Epithelial cell of prostate (primary cell): ENCODE measurements around the gene LCE3E.
A peak's percentile ranks its signal among the peaks of the same experiment; 100 is the strongest.

Experiments used
- DNase-seq: peaks from one replicate; pipeline ENCODE4 v3.0.0-alpha.2; 2011; ENCODE audit warnings: low read depth, low spot score
- H3K27ac ChIP-seq: fragments of 450-650 bp; 2 replicates; pipeline ENCODE4 v1.5.1; 2017; ENCODE audit warnings: mild to moderate bottlenecking

The LCE3E gene

GRCh38 chr1:152517237-152517811 lies 49.3 kb downstream of the LCE3E start:
- peak overlapping the region; percentile 86 for H3K27ac ChIP-seq
- DNase-seq, result no peak

DNA sequence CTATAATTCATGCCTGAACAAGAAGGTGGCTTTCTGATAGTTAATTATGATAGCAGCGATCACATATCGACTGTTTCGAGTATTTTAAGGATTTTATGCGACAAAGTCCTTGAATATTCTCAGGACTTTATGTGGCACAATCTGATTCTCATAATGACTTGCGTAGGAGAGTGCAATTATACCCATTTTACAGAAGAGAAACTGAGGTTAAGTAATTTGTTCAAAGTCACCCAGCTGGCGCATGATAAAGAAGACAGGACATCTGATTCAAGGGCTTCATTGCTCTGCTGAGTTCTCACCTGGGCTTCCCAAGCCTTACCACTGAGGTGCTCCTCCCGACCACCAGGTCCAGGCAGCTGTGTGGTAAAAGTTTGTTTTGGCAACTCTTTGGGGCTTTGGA lies 50.5 kb downstream of the LCE3E start:
- no peak for DNase-seq

More for the DNA sequence above, 50.5 kb downstream of the LCE3E start:
- H3K27ac ChIP-seq, result peak overlapping the region; percentile 86
